Measurements from ENCODE around the gene SENP8. TPM values are rescaled to one million over a fixed set of nuclear protein-coding genes. Genes with fewer than 3 reads are reported as not detected.
A peak's percentile ranks its signal among the peaks of the same experiment; 100 is the strongest.

Gene SENP8
- total and polyA plus RNA-seq, 2 of the 8 experiments (the other 6 are each of a cell fraction or from before 2014, with no cell fraction given), result 4.1 to 6.0 TPM

DNA sequence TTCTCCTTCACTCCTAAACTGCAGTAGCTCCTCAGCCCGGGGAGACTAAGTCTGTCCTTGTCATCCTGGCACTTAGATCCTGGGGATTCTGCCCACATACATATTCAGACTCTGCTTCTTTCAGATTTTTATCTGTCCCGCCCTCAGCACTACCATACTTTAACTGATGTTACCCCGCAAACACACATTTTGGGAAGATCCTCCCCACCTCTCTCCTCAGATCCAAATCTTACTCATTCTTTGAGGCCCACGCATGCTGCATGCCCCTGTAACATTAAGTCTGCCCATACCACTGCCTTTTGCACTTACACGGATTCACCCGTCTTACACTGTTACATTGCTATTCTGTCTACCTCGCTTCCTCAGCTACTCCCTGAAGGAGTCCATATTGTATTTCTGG lies 36.1 kb downstream of the SENP8 start:
- H2BK5ac ChIP-seq (ENCODE audit: low read depth, low read length), result no peak overlapping the region
- H2BK15ac ChIP-seq (ENCODE audit: low read length), result no peak overlapping the region
- no peaks in the 10 kb centered on the region for H3K9me3 ChIP-seq (ENCODE audit: insufficient read depth in 2 of 2, low read depth in 1 of 2, low read length in 1 of 2)
- H2BK12ac ChIP-seq (ENCODE audit: low read depth, low read length), result no peak overlapping the region; the same call in 1 of the 2 replicates
- H3K79me2 ChIP-seq (ENCODE audit: control insufficient read depth in 1 of 2, insufficient read depth in 2 of 2, low read length in 2 of 2), result no peaks in the 10 kb centered on the region
- H3K36me3 ChIP-seq (ENCODE audit: control insufficient read depth in 2 of 4, insufficient read depth in 4 of 4, low read length in 3 of 4), result no peaks in the 10 kb centered on the region
- no peaks in the 10 kb centered on the region; the same call in 1 of the 2 replicates for H3K23me2 ChIP-seq (ENCODE audit: low read depth, low read length)
- peaks cover 0 to 4% (median 0%) of the 10 kb centered on the region in 4 experiments; a peak in 2 of 7 replicates for H3K27me3 ChIP-seq (replicated peaks in 1 of 4; ENCODE audit: control insufficient read depth in 3 of 4, extremely low read depth in 1 of 4, insufficient read depth in 3 of 4, low read length in 3 of 4)
- H2AFZ ChIP-seq (ENCODE audit: low read length), result no peak overlapping the region
- no peak overlapping the region for H3K18ac ChIP-seq (ENCODE audit: extremely low read depth, low read length)
- H4K5ac ChIP-seq (ENCODE audit: insufficient read length, low read depth, low read length), result no peak overlapping the region
- ChIA-PET POLR2A (ENCODE audit: partially characterized antibody) (interaction anchor here (1.1 kb wide), 1 partner anchor 35 kb away, joined by 3 read pairs; no protein-coding TSS in a partner anchor), CTCF (ENCODE audit: partially characterized antibody) (interaction anchor here (0.6 to 2.9 kb wide), 9 partner anchors 8 to 402 kb away, joined by 3 to 9 read pairs (median 4); no protein-coding TSS in a partner anchor)
- H2AK5ac ChIP-seq (ENCODE audit: low read depth, low read length), result no peak overlapping the region
- H4K91ac ChIP-seq (replicated peaks; ENCODE audit: insufficient read length, low read length), result no peak overlapping the region
- no peak overlapping the region for H3K23ac ChIP-seq (ENCODE audit: insufficient read length)
- WGBS, 2 experiments (ENCODE audit: extremely low coverage in 1 of 2, insufficient coverage in 1 of 2, insufficient read length in 1 of 2, insufficient replicate concordance in 2 of 2, low coverage in 1 of 2, low lambda C conversion rate in 2 of 2, missing lambda C conversion rate in 1 of 2), result 91% methylated on average over 7 of the region's 7 CpGs; no CpG with 5 or more reads in 1 of the 2 experiments
- no peaks in the 10 kb centered on the region for H4K20me1 ChIP-seq (replicated peaks in 1 of 2; ENCODE audit: control insufficient read depth in 1 of 2, insufficient read depth in 2 of 2, low read length in 2 of 2)
- FAIRE-seq, result no peak
- no peak overlapping the region for H2BK120ac ChIP-seq (replicated peaks; ENCODE audit: low read depth, low read length)
- no peaks in the 10 kb centered on the region for H3K79me1 ChIP-seq (ENCODE audit: low read depth, low read length)
- H2BK20ac ChIP-seq (ENCODE audit: low read length), result no peak overlapping the region
- H3K9ac ChIP-seq (replicated peaks in 1 of 4; ENCODE audit: extremely low read depth in 1 of 4, low read depth in 3 of 4, low read length in 3 of 4), result no peak overlapping the region
- no peaks in the 10 kb centered on the region for H3K4me1 ChIP-seq (replicated peaks in 1 of 4; ENCODE audit: control insufficient read depth in 3 of 4, insufficient read depth in 4 of 4, low read length in 3 of 4)
- H3K4me3 ChIP-seq (ENCODE audit: extremely low read depth in 1 of 4, insufficient read depth in 2 of 4, low read depth in 3 of 4, low read length in 4 of 4), result no peak overlapping the region
- no peak overlapping the region for H4K8ac ChIP-seq (ENCODE audit: extremely low read depth, insufficient read depth, low read length)
- H3K14ac ChIP-seq (ENCODE audit: insufficient read length), result no peak overlapping the region
- H3K4ac ChIP-seq (replicated peaks; ENCODE audit: insufficient read length, low read depth, low read length), result no peak overlapping the region
- H3K56ac ChIP-seq (replicated peaks; ENCODE audit: insufficient read length, low read depth, low read length), result no peak overlapping the region
- no peak overlapping the region for H3K4me2 ChIP-seq (ENCODE audit: insufficient read depth in 1 of 2, low read depth in 2 of 2, low read length in 2 of 2)
- TF ChIP-seq PHF8 (conservative IDR thresholded peaks at IDR 0.05; ENCODE audit: low read depth, low read length) (no peak), SAP30 (IDR thresholded peaks at IDR 0.05; ENCODE audit: insufficient read depth, insufficient replicate concordance, low read length) (no peak), KDM4A (IDR thresholded peaks at IDR 0.05; ENCODE audit: low read depth, low read length, severe bottlenecking) (no peak), TEAD4 (IDR thresholded peaks at IDR 0.05; ENCODE audit: low read depth, low read length) (no peak), TAF7 (optimal IDR thresholded peaks at IDR 0.05; ENCODE audit: borderline replicate concordance, low read depth, low read length) (no peak), RXRA (IDR thresholded peaks at IDR 0.05; ENCODE audit: insufficient read depth, low read depth, low read length) (no peak), CHD1 (IDR thresholded peaks at IDR 0.05; ENCODE audit: low read depth, low read length) (no peak), RNF2 (IDR thresholded peaks at IDR 0.05; ENCODE audit: borderline replicate concordance, low read depth, low read length, missing control alignments, poor library complexity, severe bottlenecking) (no peak), TAF1 (IDR thresholded peaks at IDR 0.05; ENCODE audit: low read depth, low read length) (no peak), CEBPB (IDR thresholded peaks at IDR 0.05; ENCODE audit: low read depth, low read length) (no peak), GTF2F1 (IDR thresholded peaks at IDR 0.05; ENCODE audit: borderline replicate concordance, low read depth, low read length) (no peak), YY1 (IDR thresholded peaks at IDR 0.05; ENCODE audit: low read depth, low read length) (no peak)
- TF ChIP-seq, protein P1, sequence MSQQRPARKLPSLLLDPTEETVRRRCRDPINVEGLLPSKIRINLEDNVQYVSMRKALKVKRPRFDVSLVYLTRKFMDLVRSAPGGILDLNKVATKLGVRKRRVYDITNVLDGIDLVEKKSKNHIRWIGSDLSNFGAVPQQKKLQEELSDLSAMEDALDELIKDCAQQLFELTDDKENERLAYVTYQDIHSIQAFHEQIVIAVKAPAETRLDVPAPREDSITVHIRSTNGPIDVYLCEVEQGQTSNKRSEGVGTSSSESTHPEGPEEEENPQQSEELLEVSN (IDR thresholded peaks at IDR 0.05), result no peak
- no peak overlapping the region for H3K27ac ChIP-seq (ENCODE audit: low read depth, low read length)
- peak in 1 of 2 experiments; percentile 11 for DNase-seq (ENCODE audit: low read depth in 1 of 2, low spot score in 2 of 2)
